HepG2 (cell line): ENCODE measurements around the gene SFXN2. TPM values are rescaled to one million over a fixed set of nuclear protein-coding genes. Genes with fewer than 3 reads are reported as not detected.

Experiments
- ATF1 ChIP-seq: IDR thresholded peaks from 2 replicates; pipeline ENCODE4 v1.6.1; 2016; ENCODE audit warnings: mild to moderate bottlenecking, control low read depth
- ATF7 ChIP-seq, 2 experiments: fragments of 450-650 bp in 1 of 2; sonication (generic) in 1 of 2; formaldehyde crosslinking in 1 of 2; IDR thresholded peaks; 2 replicates each; pipeline versions ENCODE4 v1.4.0 to v1.6.1; 2016 to 2020; ENCODE audit warnings: antibody characterized with exemption in 1 of 2, mild to moderate bottlenecking in 1 of 2, missing genetic modification reagents in 1 of 2
- DMAP1 ChIP-seq: IDR thresholded peaks from 2 replicates; pipeline ENCODE4 v1.6.1; 2016
- FLYWCH1 ChIP-seq: sonication (generic); formaldehyde crosslinking; IDR thresholded peaks from 2 replicates; pipeline ENCODE4 v1.8.1; 2023; ENCODE audit warnings: mild to moderate bottlenecking, missing genetic modification reagents
- MAFK ChIP-seq, 2 experiments: IDR thresholded peaks in 1 of 2; conservative IDR thresholded peaks in 1 of 2; 2 replicates each; pipeline ENCODE4 v1.6.1; 2011; ENCODE audit warnings: improper control_type of control experiment in 2 of 2, low read length in 2 of 2
- MEF2D ChIP-seq: sonication (generic); formaldehyde crosslinking; IDR thresholded peaks from 2 replicates; pipeline ENCODE4 v1.5.1; 2020; ENCODE audit warnings: mild to moderate bottlenecking, missing genetic modification reagents
- MTA1 ChIP-seq: sonication (generic); formaldehyde crosslinking; IDR thresholded peaks from 2 replicates; pipeline ENCODE4 v1.4.0; 2020; ENCODE audit warnings: missing genetic modification reagents, mild to moderate bottlenecking, borderline replicate concordance
- SIX1 ChIP-seq: sonication (generic); formaldehyde crosslinking; IDR thresholded peaks from 2 replicates; pipeline ENCODE4 v1.4.0; 2020; ENCODE audit warnings: missing genetic modification reagents, borderline replicate concordance
- SSRP1 ChIP-seq: IDR thresholded peaks from 2 replicates; pipeline ENCODE4 v1.6.1; 2016; ENCODE audit warnings: control low read depth
- polyA plus RNA-seq, 8 experiments: library from polyadenylated mRNA; depleted of rRNA in 3 of 8; stranded (reverse) in 7 of 8; unstranded in 1 of 8; fragments of >200 nt; fragmentation: Illumina TruSeq in 4 of 8; extraction: Trizol in 4 of 8; gene quantifications; 2 replicates each; pipeline versions ENCODE4 v1.2.1 to v1.2.3, GENCODE V29; 2011 to 2016; ENCODE audit warnings: low read depth in 4 of 8, missing spikeins in 1 of 8, mixed read lengths in 1 of 8; ENCODE audit not compliant: insufficient read depth in 1 of 8
- total RNA-seq, 5 experiments: library from RNA; depleted of rRNA; stranded (reverse); fragments of >200 nt; fragmentation: Illumina TruSeq; extraction: Trizol; gene quantifications; 2 replicates each; pipeline ENCODE4 v1.2.3, GENCODE V29; 2016; ENCODE audit warnings: low read depth in 1 of 5
- TF ChIP-seq, protein P1 (sequence below): IDR thresholded peaks from 2 replicates; pipeline ENCODE4 v1.4.0; 2020; ENCODE audit warnings: mild to moderate bottlenecking, missing genetic modification reagents
- TF ChIP-seq, protein P2 (sequence below): sonication (generic); formaldehyde crosslinking; IDR thresholded peaks from 2 replicates; pipeline ENCODE4 v1.5.0; 2020; ENCODE audit warnings: missing genetic modification reagents
- TF ChIP-seq, protein P3 (sequence below): IDR thresholded peaks from 2 replicates; pipeline ENCODE4 v1.6.1; 2018; ENCODE audit warnings: missing genetic modification reagents

Gene SFXN2
- total and polyA plus RNA-seq, 2 of the 13 experiments (the other 11 are each of a cell fraction or from before 2014, with no cell fraction given): 12.8 to 21.1 TPM

DNA sequence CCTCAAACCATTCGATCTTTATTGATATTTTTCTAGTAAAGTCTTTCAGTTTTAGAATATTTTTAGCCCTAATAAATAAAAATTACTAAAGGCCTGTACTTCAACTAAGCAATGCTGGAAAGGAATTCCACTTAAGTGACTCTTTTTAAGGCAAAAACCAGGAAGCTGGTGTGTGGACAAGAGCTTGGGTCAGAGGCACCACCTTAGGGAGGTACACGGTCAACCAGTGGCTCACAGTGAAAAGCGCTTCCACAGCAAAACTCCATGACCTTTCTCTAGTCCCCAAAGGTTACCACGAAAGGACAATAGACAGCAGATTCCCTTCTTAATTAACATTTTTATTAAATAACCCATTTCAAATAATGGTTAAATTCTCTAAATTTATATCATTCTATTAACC is 31.5 kb upstream of the SFXN2 start (continued):
- TF ChIP-seq, protein P1, sequence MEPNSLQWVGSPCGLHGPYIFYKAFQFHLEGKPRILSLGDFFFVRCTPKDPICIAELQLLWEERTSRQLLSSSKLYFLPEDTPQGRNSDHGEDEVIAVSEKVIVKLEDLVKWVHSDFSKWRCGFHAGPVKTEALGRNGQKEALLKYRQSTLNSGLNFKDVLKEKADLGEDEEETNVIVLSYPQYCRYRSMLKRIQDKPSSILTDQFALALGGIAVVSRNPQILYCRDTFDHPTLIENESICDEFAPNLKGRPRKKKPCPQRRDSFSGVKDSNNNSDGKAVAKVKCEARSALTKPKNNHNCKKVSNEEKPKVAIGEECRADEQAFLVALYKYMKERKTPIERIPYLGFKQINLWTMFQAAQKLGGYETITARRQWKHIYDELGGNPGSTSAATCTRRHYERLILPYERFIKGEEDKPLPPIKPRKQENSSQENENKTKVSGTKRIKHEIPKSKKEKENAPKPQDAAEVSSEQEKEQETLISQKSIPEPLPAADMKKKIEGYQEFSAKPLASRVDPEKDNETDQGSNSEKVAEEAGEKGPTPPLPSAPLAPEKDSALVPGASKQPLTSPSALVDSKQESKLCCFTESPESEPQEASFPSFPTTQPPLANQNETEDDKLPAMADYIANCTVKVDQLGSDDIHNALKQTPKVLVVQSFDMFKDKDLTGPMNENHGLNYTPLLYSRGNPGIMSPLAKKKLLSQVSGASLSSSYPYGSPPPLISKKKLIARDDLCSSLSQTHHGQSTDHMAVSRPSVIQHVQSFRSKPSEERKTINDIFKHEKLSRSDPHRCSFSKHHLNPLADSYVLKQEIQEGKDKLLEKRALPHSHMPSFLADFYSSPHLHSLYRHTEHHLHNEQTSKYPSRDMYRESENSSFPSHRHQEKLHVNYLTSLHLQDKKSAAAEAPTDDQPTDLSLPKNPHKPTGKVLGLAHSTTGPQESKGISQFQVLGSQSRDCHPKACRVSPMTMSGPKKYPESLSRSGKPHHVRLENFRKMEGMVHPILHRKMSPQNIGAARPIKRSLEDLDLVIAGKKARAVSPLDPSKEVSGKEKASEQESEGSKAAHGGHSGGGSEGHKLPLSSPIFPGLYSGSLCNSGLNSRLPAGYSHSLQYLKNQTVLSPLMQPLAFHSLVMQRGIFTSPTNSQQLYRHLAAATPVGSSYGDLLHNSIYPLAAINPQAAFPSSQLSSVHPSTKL (CRISPR knock-in tag): no peak
- TF ChIP-seq ATF1 (no peak), ATF7 (IDR thresholded peaks at IDR 0.05) (no peak), ATF7 (CRISPR knock-in tag; IDR thresholded peaks at IDR 0.05) (no peak), MTA1 (no peak), DMAP1 (CRISPR knock-in tag) (no peak), MAFK (conservative IDR thresholded peaks at IDR 0.05 in 1 of 2, IDR thresholded peaks at IDR 0.05 in 1 of 2; ENCODE audit: low read length in 2 of 2) (no peak), SSRP1 (CRISPR knock-in tag) (no peak), SIX1 (no peak), FLYWCH1 (no peak), MEF2D (no peak)
- TF ChIP-seq, protein P2, sequence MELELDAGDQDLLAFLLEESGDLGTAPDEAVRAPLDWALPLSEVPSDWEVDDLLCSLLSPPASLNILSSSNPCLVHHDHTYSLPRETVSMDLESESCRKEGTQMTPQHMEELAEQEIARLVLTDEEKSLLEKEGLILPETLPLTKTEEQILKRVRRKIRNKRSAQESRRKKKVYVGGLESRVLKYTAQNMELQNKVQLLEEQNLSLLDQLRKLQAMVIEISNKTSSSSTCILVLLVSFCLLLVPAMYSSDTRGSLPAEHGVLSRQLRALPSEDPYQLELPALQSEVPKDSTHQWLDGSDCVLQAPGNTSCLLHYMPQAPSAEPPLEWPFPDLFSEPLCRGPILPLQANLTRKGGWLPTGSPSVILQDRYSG (CRISPR knock-in tag): no peak
- TF ChIP-seq, protein P3, sequence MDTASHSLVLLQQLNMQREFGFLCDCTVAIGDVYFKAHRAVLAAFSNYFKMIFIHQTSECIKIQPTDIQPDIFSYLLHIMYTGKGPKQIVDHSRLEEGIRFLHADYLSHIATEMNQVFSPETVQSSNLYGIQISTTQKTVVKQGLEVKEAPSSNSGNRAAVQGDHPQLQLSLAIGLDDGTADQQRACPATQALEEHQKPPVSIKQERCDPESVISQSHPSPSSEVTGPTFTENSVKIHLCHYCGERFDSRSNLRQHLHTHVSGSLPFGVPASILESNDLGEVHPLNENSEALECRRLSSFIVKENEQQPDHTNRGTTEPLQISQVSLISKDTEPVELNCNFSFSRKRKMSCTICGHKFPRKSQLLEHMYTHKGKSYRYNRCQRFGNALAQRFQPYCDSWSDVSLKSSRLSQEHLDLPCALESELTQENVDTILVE (CRISPR knock-in tag): no peak
